ENCODE measurements around the gene SLC9A9.
"Not testable (repeated sequence)": the region's sequence is repeated elsewhere in the genome, so short reads cannot be mapped to it uniquely, and the experiment has no call there.

Gene SLC9A9

DNA sequence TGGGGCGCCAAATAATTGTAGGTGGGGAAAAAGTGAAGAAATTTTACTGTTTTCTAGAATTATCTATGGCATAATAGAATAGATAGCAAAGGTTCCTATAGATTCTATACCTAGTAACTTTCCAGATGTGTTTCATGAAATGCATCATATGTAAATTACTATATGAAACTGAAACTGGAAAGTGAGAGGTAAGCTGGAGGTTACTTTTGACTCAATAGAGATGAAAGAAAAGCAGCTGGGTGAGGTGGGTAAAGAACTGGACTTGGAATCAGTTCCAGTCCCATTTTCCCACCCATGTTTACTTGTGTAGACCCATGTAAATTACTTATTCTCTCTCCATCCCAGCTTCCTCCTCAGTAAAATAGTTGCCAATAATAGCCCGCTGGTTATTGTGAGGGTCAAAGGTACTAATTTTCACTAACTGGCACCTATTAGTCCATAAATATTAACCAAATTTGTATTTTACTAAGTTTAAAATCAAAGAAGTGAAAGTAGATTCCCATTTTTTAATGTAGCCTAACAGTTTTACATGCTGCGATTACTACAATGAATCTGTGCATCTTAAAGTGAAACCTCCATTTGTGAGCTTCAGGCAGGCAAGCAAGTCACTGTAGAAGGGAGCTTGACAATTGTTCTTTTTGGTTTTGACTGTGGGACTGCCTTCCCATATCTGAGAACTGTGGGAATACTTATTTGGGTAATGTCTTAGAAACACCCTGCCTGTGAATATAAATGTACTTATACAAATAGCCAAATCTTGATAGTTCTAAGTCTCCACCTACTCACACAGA is 312.1 kb downstream of the SLC9A9 start:
- DNase-seq = no peak

- no peak for DNase-seq
Measured at GRCh38 chr3:143533391-143533790, 314.9 kb downstream of the SLC9A9 start.

GRCh38 chr3:143532091-143532490 is 316.2 kb downstream of the SLC9A9 start:
- DNase-seq = no peak

DNA sequence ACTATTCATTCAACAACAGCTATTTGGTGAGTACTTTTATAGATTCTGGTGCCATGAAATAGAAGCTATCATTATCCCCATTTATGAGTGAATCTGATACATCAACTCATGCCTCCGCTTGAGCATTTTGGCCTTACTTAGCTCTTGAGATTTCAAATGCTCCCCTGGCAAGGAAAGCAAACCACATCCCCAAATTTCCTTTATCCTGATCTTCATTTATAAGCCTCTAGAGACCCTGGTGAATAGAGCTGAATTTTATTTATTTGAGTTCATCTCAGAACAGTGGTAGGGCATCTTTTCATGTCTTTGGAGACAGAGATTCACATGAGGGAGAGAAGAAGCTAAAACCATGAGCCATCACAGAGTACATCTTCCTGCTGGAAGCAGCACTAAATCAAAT is 317.2 kb downstream of the SLC9A9 start:
- no peak for DNase-seq

DNA sequence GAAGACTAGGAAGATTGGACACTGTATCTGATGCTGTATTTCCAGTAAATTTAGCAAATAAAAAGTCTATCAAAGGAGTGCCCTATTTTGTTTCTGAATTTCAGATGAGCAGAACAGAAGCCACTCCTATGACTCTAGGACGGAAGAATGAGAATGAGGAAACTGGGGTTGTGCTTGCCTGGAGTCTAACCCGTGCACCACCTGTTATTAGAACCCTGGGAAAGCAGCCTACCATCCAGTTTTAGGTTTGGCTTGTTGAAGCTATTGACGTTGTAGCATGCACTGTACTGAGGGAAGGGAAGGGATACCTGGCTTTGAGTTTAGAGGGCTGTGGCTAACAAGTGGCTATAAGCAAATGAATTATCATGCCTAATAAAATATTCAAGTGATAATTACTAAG is 318.5 kb downstream of the SLC9A9 start:
- DNase-seq = no peak

DNA sequence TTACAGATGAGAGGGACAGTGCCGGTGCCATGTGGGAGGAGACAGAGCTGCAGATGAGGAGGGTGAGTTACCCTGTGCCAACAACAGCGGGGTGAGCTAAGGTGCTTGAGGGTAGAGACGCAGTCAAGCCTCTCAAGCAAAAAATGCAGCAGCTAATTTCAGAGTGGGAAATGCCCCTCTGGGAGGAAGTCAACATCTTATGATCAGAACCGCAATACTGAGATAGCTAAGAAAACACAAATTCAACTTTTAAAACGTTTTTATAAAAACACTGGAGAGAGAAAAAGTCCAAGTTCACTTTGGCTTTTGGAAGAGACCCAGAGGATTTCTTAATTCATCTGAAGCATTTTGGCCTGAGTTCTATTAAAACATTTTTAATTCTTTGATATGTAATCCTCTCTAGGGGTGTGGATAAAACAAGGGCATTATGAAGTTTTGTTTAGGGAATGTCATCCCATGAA is 319.2 kb downstream of the SLC9A9 start:
- no peak for DNase-seq

GRCh38 chr3:143526011-143526545 is 322.2 kb downstream of the SLC9A9 start:
- DNase-seq = no peak

GRCh38 chr3:143525408-143525807 is 322.9 kb downstream of the SLC9A9 start:
- no peak for DNase-seq

- no peak for DNase-seq
Measured at GRCh38 chr3:143521803-143522202, 326.5 kb downstream of the SLC9A9 start.

DNA sequence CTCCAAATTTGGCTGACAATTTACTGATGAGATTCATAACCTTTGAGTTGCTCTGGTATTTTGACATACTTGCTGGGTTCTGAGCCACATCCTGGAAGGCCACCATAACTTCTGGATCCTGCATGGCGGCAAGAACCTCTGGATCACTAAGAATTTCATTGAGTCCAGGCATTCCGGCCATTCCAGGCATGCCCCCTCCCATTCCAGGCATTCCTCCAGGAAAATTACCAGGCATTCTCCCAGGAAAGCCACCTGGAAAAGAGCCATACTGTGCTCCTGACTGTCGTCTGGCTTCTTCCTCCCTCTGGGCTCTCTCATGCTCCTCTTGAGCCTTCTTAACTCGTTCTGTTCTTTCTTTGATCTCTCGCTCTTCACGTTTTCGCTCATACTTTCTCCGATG is 331.1 kb downstream of the SLC9A9 start:
- DNase-seq = not testable (repeated sequence)

DNA sequence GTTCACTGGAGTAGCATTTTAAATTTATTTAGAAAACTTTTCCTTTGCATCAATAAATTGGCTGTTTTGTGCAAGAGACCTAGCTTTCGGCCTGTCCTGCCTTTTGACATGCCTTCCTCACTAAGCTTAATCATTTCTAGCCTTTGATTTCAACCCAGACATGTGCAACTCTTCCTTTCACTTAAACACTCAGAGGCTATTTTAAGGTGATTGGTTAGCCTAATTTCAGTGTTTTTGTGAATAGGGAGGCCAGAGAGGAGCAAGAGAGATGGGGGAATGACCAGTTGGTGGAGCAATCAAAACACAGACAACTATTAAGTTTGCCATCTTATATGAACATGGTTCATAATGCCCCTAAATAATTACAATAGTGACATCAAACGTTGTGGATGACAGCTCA is 333.4 kb downstream of the SLC9A9 start:
- no peak for DNase-seq

- no peak for DNase-seq
Measured at GRCh38 chr3:143514109-143514508, 334.2 kb downstream of the SLC9A9 start.

GRCh38 chr3:143511174-143511879 is 336.9 kb downstream of the SLC9A9 start:
- no peak for DNase-seq

DNA sequence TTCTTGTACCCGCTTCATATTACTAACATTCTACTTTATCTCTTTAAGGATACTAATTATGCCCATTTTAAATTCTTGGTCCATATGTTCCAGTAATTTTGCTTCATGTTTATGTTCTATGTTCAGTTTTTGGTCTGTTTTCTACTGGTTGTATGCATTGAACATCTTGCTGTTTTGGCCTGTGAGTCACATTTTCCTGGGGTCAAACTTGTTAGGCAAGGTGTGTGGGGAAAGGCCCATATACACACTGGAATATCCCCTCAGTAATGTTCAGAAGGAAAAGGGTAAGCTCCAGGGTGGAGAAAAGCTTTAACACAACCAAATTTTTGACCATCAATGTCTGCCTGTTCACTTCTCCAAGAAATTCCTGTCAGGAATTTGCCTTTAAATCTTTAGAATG is 337.7 kb downstream of the SLC9A9 start:
- DNase-seq = no peak

GRCh38 chr3:143507735-143508580 is 340.3 kb downstream of the SLC9A9 start:
- DNase-seq = no peak

DNA sequence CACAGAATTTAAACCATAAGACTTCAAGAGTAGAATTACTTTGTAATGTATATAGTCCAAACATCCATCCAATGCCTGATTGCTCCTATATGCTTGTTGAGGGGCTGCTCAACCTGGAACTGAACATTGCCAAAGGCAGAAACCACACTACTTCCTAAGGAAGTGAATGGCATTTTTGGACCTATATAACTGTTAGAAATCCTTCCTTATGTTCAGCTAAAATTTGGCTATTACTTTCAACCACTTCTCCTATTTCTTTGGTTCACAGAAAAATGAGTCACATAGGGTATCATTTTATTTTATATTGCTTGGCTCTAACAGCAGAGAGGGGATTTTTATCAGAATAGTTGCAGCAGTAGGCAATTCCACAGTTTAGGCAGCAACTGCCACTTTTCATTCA is 342.1 kb downstream of the SLC9A9 start:
- DNase-seq = peak; percentile 60

- DNase-seq = no peak
Measured at GRCh38 chr3:143503325-143503885, 344.9 kb downstream of the SLC9A9 start.

DNA sequence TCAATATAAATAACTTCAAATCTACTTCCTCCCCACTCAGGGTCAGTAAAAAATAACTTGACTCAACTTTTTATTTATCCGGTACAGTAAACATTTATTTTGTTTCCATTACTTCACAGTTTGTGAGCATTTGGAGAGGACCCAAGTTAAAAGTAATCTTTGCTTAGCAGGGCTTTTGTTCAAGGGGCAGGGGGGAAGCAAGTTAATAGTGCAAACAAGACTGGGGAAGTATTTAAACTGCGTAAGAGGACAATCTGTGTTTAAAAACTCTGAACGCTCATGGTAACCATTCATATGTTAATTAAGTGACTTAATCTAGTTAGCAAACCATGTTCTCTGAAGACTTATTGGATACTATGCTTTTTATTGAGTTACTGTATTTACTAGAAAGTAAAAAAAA is 346.2 kb downstream of the SLC9A9 start:
- DNase-seq = no peak

DNA sequence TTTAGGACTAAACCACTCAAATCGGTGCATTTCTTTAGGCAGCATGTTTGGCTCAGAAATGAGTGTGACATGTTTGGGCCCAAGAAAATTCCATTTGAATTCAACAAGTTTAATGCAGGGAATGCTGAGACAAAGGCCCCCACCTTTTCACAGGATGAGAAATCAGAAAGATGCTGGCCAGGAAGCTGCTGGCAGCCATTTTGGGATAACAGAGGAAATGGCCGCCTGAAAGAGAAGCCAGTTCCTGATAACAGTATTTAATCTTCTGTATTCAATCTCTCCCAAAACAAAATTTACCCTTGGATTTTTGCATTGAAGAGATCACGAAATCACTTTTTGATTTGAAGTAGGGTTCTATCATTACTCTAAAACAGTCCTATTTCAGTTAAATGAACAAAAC is 350.9 kb downstream of the SLC9A9 start:
- no peak for DNase-seq

- no peak for DNase-seq
Measured at GRCh38 chr3:143496191-143496590, 352.1 kb downstream of the SLC9A9 start.

- no peak for DNase-seq
Measured at GRCh38 chr3:143495527-143495926, 352.7 kb downstream of the SLC9A9 start.

DNA sequence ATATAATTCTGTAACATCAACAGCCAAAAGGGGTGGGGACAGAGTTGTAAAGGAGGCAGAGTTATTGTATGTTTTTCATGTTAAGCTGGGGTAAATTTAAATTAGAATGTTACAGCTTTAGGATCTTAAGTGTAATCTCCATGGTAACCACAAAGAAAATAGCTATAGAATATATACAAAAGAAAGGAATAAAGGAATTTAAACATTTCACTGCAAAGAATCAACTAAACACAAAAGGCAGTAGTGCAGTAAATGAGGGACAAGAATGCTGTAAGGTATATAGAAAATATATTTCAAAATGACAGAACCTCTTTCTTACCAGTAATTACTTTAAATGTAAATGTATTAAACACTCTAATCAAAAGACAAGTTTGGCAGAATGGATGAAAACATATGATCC is 361.7 kb downstream of the SLC9A9 start:
- DNase-seq = no peak
